GM03348 (cell line): ENCODE data around the gene KLHL29.

Experiments
- DNase-seq: peaks from one replicate; pipeline ENCODE4 v3.0.0; 2012; ENCODE audit warnings: low spot score

Gene KLHL29

GRCh38 chr2:23571085-23571484 lies 186.1 kb downstream of the KLHL29 start:
- DNase-seq: no peak

DNA sequence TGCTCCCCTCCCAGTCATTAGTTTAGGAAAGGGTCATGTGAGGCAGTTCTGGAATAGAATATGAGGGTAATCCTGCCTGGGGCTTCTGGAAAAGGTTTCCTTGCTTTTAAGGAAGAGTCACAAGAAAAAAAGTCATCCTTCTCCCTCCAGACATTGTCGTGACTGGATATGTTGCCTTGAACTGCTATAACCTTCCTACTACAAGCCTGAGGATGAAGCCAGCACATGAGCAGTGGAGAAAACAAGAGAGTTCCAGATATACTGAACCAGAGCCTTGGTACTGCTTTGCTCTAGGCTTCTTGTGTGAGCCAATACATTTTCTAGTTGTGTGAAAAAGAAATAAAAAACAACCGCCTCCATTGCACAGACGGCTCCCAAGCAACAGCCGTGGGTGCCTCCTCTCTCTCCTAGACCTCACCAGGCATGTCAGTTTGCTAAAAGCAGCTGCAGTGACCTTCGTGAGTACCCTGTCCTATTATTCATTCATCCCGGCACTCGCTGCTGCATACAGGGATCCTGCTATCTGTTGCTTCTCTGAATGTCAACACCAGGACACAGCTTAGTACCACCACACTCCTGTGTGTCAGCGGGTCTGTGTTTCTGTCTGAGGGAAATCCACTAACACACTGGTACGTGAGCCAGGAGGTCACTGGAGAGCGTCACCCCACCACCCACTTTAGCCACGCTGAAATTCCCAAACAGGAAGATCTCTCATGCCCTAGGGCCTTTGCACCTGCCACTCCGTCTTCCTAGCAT lies 186.7 kb downstream of the KLHL29 start:
- no peak for DNase-seq

- DNase-seq: no peak
Measured at GRCh38 chr2:23574919-23575654, 190.1 kb downstream of the KLHL29 start.

- DNase-seq: no peak
Measured at GRCh38 chr2:23578964-23579671, 194.1 kb downstream of the KLHL29 start.

DNA sequence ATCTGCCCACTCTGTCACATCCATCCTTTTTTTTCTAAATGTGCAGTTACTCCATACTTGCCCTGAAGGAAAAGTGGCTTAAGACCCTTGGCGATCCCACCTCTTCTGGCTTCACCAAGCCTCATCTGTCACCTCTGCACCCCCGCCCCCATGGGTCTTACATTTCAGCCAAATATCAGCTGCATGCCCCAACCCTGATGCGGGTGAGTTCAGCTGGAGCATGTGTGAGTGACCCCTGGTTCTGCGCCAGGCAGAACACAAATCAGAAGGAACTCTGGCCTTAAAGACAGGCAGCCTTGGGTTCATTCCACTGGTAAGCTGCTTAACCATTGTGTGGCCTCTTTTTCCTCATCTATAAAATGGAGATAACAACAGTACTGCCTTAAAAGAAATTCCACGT lies 194.7 kb downstream of the KLHL29 start:
- no peak for DNase-seq

GRCh38 chr2:23583467-23583866 lies 198.5 kb downstream of the KLHL29 start:
- no peak for DNase-seq

DNA sequence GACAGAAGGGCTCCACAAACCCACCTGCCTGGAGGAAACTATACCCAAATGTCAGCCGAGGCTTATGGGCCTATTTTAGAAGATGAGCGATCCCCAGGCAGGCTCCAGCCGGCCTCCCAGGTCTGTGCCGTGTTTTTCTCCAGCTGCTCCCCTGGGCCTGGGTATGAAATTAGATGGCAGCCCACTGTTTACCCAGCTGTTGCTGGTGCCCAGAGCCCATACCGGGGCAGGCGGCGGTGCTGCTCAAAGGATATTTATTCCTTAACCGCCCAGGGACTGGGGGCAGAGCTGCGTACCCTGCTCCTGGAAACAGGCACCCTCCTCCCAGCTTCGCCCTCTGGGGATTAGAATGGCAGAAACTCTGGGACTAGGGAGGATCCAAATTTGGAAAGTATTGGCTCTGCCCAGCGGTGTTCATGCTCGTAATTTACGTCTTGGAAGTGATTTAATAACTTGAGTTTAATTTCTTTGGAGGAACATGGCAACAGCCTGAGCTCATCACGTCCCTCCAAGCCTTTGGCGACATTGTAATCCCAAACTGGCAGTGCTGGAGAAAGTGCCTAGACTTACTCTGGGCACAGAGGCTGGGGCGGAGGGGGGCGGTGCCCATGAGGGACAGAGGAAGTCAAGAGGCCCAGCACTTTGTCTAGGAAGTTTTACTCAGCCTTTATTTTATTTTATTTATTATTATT lies 199.2 kb downstream of the KLHL29 start:
- no peak for DNase-seq

DNA sequence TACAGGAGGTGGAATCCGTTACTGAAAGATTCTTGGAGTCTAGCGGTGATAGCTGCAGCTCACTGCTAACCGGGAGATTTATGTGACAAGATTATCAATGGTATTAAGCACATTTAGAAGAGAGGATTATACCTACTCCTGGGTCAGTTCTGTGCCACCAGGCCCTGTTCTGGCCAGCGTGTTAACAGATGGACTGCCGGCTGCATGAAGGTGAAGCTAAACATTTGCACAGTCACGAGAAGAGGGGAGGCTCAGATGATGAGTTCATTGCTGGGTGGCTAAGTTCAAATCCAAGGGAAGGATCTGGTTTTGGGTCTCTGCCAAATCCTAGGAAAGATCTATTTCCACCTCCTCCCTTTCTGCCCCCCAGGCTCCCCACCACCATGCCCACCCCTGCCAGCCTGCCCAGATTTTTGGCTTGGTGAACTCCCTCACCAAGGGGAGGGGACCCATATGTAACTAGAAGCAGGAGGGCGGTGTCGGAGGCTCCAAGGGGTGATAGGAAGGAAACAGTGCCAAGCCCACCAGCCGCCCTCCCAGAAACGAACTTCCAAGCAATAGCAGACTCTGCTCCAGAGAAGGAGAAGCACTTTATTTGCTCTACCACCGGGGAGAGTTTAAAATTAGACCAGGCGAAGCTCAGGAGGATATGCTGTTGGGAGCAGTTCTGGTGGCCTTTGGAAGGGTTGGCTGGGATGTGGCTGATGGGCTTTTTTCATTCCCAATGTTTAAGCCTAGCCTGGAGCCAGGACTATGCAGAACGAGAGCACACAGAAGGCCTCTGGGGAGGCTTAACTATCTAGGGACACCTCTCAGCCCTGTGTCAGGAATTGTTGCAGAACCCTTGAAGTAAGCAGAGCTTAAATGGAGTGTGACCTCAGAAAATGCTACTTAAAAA lies 200.5 kb downstream of the KLHL29 start:
- DNase-seq: no peak

DNA sequence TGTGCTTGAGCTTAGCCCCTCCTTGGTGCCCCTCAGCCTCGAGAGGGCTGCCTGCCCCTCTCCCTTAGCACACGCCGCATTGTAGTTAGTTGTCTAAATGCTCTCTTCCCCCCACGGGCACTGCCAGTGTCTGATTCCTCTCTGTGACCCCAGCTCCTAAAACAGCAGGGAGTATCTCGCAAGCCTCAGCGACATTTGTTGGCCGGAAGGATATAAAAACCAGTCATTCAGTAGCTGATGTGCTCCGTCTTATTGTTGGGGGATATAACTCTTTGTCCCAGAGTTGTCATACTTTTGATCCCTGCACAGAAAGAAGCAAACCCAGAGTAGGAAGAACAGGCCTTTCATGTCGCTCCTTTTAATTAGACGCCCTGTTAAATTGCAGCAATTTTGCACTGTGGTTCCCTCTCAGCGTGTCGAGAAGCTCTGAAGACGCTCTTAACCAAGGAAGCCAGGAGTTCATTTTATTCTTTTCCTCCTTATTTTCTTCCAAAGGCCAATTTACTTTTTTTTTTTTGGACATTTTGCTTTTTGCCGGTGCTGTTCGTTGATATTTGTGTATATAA lies 201.8 kb downstream of the KLHL29 start:
- no peak for DNase-seq

DNA sequence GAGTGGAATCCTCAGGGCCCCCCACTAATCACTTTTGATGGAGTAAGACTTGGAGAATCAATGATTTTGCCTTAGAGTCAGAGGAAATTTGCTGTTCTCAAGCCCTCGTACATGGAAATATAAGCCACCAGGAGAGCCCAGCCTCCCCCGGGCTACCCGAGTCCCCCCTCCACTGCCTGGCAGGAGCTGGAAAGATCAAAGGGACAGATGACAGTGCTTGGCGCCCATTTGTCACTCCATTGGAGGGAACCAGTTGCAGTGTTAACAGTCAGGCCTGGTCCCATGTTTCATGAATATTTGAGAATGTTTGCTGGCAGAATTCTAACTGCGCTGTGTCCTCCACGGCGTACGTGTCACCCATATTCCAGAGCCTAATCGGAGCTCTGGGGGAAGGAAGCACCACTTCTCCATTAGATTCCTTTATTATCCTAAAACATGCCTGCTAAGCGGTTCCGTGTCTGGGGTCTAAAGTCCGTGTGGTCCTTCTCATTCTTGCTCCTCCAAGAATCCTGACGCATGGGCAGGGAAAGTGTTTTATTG lies 202.4 kb downstream of the KLHL29 start:
- DNase-seq: no peak

GRCh38 chr2:23588106-23588505 lies 203.1 kb downstream of the KLHL29 start:
- no peak for DNase-seq

DNA sequence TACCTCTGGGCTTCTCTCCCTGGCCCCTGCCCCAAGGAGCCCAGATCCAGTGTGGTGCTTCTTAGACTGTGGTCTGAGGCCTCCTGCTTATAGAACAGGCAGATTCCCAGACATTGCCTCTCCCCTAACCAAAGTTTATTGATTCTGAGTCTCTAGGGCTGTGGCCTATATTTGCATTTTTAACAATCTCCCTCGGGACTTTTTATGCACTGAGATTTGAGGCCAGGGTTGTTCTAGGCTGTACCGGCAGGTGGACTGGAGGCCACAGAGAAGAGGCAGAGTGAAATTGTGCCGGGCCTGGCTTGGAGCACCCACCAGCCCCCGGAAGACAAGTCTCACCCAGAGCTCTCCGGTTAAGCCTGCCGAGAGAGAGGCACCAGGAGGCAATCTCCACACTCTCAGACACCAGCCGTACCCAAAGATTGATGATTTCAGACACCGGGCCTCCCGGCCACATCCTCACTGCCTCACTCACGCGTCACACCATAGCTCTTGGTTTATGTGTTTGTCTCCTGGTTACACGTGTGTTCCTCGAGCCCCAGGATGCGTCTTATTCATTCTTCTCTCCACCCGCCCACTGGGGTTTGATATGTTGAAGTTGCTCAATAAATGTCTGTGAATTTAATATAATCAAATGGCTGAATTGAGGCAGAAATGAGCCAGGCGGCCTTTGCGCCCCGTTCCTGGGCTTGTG lies 203.7 kb downstream of the KLHL29 start:
- no peak for DNase-seq

DNA sequence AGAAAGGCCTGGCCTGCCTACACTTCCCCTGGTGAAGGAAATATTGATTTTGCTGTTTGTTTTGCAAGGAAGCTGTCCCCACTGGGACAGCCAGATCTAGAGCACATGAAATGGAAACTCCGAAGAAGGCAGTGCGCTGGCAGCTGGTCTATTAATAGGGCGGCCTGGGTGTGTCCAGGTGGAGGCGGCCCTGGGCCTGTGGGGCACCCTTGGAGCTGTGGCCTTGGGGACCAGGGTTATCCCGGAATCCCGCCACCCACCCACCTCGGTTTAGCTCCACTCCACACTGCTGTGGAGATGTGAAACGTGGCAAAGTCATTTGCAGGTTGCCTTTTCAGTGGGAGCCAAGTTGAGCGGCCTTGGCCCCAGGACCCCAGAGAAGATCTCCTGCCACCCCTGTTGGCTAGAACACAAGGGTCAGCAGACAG lies 204.3 kb downstream of the KLHL29 start:
- DNase-seq: no peak

DNA sequence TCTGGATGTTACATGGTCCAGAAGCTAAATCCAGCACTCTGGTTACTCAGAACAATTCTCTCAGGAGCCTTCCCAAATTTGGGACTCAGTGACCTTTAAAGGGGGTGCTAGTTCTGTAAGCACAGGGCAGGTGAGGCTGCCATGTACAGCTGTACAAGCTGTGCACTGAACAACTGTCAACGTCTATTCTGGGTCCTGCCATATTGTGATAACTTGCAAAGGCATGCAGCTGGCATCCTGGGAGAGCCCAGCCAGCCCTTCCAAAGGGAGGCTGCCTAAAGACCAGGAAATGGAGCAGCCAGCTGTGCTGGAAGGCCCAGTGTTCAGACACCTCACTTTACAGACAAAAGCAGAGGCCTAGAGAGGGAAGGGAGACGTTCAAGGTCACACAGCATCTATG lies 204.8 kb downstream of the KLHL29 start:
- no peak for DNase-seq

DNA sequence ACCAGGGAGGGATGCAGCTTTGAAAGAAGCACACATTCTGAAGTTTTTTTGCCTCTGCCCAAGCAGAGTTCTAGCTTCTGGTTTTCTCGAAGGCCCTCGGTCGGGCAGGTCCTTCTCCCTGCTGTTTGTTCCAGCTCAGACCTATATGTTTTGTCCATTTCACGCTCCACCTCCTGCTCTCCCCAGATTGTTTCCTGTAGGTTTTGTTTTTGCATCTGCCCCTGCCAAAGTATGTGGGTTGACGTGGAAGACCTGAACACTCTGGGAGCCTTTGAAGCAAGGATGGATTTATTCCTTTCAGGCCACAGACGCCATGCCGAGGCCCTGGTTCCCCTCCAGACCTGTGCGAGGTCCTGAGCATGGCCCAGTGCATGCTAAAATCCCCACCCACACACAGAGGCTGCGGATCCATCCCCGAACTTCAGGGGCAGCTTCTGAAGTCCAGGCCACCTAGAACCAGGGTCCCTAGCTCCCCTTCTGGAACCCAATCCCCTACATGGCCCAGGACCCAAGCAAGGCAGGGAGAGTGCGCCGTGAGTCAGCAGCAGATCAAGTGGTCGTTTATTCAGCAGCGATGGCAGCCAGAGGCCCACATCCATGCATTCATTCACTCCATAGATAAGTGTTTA lies 205.4 kb downstream of the KLHL29 start:
- DNase-seq: no peak

GRCh38 chr2:23591111-23591510 lies 206.1 kb downstream of the KLHL29 start:
- no peak for DNase-seq

DNA sequence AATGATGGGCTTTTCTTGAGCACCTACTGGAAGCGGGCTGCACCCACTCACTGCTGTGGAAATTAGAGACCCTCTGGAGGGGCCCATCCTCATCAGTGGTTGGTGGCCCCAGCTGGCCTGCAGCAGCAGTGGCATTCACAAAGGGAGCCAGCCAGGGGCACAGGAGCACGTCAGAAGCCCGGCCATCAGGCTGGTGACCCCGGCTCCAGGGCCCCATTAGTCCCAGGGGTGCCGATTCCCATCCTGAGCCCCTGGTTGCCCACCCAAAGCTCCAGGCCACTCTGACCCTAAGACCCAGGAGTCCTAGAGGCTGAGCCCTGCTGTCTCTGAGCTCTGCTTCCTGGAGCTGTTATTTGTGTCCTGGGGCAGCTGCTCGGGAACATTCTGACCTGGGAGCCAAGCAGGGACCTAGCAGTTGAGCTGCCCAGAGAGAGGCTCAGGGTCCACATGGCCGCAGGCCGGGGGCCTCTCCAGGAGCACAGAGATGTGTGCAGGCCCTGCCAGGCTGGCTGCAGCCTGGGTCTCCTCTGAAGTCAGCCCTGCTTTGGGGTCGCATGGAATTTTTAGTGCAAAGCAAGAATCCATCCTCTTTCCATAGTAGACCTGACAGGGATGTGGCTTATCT lies 207.2 kb downstream of the KLHL29 start:
- no peak for DNase-seq

DNA sequence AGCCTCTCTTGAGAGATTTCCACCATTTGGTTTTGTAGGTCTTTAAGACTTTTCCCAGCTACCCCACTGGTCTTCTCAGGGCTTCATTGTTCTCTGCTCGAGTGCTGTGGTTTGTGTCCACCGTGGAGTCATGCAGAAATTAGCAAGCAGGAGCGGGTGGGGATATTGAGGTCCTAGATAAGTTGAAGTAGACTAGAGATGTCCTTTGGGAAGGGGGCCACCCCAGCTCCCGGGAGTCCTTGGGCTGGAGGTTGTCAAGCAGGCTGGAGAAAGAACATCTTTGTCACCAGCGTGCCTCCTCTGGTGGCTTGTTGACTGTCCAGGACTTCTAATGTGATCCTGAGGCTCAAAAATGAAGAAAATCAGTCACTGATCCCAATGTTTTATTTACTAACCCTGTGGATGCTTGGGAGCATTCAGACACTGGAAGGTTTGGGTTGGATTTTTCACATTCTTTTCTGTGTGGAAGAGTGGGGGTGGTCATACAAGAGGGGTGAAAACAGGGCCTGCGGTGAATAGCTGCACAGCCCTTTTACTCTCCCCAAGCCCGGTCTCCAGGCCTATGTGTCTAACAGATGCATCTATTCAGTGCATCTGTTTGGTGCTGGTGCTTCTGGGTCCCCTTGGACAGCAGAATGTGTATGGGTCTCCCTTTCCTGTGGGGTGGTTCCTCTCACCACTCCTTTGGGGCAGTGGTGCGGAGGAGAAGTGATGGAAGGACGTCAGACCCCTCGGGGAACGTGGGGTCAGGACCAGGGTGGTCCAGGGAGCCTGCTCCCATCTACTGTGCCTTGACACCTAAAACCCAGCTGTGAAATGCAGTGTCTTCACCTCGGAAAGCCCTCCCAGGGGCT lies 208.1 kb downstream of the KLHL29 start:
- DNase-seq: no peak
